Stimulated activated CD4-positive, alpha-beta T cell treated with anti-CD3 and anti-CD28 coated beads, Interleukin-15, amount 100 ng/mL, for 48 hours (primary cell): ENCODE results near the gene CCL8.

Source experiments
- DNase-seq, 2 donors: peaks; one replicate each; pipeline ENCODE4 v3.0.0-alpha.2; 2020; ENCODE audit warnings: low read depth in 2 of 2

CCL8 gene

DNA sequence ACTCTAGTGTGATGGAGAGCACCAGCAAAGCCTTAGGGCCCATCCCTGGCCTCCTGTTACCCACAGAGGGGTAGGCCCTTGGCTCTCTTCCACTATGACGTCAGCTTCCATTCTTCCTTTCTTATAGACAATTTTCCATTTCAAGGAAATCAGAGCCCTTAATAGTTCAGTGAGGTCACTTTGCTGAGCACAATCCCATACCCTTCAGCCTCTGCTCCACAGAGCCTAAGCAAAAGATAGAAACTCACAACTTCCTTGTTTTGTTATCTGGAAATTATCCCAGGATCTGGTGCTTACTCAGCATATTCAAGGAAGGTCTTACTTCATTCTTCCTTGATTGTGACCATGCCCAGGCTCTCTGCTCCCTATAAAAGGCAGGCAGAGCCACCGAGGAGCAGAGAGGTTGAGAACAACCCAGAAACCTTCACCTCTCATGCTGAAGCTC, at the start of gene CCL8:
CCL8 (plus strand) TSS at position 397 of the 445 bp plus-strand sequence. CDS start 67 bp downstream, outside the sequence.
- no peak for DNase-seq

DNA sequence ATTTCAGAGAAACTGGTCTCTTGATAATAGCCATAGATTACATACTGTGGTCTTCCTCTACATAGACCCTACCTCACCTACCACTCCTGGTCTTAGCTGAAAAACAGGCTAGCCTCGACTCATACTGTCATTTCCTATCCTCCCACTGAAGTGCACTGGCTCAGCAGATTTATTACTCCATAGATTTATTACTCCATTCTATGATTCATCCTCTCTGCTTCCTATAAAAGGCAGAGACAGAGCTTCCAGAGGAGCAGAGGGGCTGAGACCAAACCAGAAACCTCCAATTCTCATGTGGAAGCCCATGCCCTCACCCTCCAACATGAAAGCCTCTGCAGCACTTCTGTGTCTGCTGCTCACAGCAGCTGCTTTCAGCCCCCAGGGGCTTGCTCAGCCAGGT, 49.3 kb upstream of the CCL8 start, which contains the start of gene CCL7:
CCL7 (plus strand) TSS at position 253 of the 400 bp plus-strand sequence; CDS start at position 323, 70 bp downstream.
- DNase-seq: no peak

DNA sequence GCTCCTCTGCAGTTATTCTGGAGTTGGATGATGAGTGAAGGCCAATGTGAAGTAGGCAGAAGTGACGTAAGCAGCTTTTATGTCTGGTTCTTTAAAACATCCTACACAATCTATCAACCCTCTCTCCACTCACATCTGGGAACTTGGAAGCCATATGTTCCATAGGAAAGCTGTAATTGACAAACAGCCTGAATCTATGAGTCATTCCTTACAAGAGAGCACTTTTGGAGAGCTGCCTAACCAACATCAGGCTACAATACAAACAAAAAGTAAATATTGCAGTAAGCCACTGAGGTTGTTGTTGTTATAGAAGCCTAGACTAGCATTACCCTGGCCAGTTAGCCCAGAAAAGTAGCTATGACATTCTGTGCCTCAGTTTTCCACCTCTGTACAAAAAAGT, 43.4 kb upstream of the CCL8 start:
- DNase-seq: no peak

DNA sequence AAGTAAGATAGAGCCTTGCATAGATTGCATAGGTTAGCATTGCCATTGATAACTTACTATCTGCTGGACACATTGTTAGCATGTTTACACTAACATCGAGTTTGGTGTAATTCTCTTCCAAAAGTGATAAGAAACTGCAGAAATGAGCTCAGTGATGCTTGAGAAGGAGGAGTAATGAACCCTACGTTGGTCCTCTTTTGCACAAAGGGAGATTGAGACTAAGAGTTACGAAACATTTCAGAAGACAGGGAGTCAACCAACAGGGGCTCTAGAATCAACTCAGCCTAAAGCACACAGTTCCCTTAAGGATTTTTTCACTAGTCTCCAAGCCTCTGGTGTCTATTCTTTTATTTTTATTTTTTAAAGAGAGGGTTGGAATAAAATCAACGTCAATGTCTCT, 42.4 kb upstream of the CCL8 start:
- no peak for DNase-seq

DNA sequence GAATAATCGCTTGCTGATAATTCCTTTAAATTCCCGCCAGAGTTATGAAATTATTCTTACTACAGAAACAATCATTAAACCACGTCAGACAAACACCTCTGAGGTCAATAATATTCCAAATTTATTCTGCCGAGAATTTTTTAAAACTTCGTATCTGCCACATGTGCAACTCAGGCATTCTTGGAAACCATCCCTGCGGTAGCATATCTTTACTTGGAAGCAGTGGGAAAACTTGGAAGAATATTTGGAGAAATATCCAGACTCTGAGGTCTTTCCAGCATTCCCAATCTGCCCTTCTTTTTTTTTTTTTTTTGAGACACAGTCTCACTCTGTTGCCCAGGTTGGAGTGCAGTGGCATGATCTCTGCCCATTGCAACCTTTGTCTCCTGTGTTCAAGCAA, 35.7 kb upstream of the CCL8 start:
- DNase-seq: no peak

DNA sequence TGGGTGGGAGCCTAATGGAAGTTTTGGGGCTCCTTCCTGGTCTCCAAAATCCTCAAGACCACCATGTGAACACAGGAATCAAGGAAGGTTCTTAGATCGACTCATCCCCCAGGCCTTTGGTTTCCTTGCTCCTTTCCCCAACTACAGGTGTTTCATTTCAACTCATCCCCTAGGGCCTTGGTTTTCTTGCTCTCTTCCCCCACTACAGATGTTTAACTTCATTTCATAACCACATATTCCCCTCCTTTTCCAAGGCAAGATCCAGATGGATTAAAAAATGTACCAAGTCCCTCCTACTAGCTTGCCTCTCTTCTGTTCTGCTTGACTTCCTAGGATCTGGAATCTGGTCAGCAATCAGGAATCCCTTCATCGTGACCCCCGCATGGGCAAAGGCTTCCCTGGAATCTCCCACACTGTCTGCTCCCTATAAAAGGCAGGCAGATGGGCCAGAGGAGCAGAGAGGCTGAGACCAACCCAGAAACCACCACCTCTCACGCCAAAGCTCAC, 33.9 kb upstream of the CCL8 start, which contains the start of gene CCL11:
CCL11 (plus strand) TSS at position 457 of the 507 bp plus-strand sequence. CDS start 67 bp downstream, outside the sequence.
- no peak for DNase-seq

DNA sequence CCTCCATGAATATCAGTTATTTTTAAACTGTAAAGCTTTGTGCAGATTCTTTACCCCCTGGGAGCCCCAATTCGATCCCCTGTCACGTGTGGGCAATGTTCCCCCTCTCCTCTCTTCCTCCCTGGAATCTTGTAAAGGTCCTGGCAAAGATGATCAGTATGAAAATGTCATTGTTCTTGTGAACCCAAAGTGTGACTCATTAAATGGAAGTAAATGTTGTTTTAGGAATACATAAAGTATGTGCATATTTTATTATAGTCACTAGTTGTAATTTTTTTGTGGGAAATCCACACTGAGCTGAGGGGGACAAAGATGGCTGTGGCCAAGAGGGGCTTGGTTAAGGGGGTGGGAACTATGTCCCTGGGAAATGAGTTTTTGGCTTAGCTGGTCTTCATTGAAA, 31.4 kb upstream of the CCL8 start:
- DNase-seq: no peak

DNA sequence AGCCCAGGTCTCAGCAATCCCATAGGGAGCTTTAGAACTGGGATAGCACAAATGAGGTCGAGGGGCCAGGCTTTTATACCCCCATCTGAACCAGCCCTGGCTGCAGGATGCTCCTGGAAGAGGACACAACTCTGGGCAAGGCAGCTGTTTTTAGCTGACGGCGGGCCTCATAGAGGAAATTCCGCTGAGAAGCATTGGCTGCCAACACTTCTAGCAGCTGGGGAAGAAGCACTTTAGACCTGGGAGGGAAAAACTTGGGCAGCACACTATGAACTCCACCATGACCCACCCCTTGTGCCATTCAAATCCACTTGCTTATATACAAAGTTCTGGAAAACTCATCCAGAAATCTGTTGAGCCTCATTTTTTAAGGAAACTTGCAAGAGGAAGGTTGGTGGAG, 28.6 kb upstream of the CCL8 start:
- no peak for DNase-seq

DNA sequence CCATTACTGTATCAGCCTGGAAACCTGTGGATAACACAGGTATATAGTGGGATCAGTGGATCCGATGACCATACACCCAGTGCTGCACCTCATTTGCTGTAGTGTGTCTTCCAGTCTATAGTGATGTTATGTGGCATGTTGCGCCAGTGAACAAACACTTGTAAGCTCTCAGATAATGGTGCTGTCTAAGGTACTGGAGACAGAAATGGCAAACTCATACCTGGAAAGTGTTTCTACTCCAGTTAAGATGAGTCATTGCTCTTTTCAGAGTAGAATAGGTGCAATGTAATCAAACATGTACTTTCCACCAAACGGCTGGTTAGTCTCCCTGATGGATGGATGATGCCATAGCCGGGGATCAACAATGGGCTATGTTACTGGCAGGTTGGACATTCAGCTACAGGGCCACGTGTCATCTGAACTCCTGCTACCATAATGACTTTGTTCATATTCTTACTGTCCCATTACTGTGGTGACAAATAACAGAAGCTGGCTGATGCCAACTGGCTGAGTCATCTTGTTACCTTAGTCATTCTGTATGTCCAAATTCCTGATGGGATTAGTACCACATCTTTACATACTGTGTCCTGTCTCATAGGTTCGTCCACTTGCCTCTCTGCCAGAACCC, 27.4 kb upstream of the CCL8 start:
- DNase-seq: no peak

DNA sequence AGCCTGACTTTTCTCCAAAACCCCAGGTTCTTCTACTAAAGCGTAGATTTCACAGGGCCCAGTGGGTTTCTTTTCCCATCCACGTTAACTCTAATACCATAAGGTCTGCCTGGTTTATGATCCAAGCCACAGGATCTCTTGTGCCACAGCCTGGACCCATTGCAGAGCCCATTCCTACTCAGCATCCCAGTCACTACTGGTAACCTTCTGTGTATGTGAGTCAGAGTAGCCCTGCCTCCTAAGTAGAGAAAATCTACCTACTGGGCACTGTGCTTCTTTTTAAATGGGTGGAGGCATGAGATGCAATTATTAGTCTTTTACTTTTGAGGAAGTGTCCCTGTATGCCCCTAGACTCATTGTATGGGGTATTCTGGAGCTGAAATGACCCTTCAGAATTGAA, 20.2 kb upstream of the CCL8 start:
- no peak for DNase-seq

DNA sequence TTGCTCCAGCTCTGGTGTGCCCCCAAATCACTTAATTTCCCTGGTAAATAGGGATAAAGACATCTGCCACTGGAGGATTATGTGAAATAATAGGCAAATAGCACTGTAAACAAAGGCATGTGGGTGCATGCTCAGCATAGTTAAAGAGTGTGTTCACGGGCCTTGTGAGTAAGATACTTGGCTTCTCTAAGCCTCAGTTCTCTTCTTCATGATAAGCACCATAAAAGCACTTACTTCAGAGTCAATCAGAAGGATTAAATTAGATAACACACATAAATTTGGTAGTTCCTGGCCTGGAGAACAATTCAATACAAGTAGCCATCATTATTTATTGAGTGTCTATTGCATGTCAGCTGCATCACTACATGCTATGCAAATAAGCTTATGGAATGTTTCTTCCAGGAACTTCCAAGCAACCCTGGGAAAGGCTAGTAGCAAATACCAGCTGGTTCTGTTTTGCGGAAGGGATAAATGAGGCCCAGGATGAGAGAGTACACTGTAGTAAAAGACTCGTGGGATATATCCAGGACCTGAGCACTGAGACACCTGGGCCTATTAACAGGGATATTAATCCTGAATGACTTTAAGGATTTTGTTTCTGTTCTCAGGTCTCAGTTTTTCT, 19.2 kb upstream of the CCL8 start:
- DNase-seq: no peak

DNA sequence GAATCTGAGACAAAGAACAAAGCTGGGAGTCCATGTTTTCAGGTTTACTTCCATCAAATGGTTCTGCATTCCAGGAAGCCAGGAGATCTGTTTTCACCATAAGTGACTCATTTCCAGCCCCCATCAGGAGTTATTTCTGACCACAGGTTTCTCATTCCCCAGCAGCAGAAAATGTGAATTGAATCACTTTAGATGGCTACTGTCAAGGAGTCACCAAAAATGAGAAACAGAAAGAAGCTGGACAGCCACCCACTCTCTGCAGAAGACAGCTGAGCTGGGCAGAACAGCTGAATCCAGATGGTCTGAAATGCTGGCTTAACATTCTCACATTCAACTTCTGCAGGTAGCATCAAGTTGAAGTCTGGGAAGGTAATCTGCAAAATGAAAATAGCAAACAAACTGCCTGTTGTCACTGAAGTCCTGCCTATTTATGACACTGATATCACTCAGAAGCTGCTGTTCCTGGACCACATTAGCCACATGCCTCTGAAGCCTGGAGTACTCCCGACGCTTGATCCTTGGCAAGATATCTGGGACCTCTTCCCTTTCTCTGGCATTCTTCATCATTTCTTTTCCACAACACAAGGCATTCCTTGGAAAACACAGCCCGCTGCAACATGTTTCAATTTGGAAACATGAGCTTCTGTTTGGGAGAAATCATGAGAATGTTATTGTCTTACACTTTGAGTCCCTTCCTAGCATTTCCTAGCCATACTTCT, 18.4 kb upstream of the CCL8 start:
- no peak for DNase-seq

DNA sequence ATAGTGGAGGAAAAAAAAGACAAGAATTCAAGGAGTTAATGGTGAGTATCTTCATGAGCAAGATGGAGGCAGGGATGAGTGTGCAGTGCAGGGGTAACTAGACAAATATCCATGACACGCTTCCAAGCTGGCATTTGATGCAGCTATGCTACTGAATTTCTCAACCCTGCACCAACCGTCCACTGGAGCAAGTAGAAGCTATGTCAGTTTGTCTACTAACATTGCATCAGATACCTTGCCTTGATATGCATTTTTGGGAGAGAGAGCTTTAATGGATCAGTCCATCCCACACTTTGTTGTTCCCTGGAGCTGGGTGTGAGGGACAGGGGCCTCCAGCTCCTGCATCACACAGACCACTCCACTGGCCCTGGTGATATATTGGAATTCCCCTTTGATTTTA, 17.2 kb upstream of the CCL8 start:
- no peak for DNase-seq

DNA sequence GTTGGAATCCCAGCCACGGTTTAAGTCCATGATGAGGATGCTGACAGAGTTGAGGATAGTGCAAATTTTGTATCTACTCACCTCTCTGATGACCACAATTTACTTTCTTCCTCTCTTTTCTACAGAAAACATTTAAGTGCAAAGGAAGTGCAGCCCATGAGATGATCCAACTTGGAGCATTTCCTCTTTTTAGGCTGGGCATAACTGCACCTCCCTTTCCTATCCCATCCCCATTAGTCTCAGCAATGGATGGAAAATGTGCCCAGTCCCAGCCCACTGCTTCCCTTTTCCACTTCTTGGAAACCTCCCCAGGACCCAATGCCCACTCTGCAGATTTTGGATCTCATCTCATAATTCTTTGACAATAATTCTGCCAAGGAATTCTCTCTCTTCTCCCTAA, 16.6 kb upstream of the CCL8 start:
- DNase-seq: no peak

DNA sequence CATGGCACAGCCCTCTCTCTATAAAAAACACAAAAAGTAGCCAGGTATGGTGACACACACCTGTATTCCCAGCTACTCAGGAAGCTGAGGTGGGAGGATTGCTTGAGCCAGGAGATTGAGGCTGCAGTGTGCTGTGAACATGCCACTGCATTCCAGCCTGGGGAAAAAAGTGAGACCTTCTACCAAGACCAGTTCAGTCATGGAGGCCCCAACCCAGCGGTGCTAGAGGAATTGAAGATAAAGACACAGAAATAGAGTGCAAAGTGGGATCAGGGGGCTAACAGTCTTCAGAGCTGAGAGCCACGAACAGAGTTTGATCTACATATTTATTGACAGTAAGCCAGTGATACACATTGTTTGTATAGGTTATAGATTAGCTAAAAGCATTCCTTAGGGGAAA, 15.6 kb upstream of the CCL8 start:
- no peak for DNase-seq

DNA sequence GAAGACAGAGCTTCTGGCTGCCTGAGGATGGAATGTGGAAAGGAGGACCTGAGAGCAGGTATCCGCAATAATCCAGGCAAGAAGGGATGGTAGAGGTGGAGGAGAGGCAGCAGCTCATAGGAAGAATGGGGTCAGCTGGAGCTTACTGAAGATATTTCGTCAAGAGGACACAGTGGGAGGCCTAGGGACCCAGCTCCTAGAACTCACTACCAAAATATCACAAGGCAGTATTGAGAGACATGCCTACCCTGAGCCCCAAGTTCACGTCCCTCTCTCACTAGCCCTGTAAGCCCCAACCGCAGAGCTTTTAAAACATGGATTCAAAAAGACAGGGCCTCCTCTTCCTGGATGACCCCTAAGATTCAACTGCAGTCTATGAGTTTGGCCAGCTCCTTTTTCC, 14.2 kb upstream of the CCL8 start:
- DNase-seq: no peak

DNA sequence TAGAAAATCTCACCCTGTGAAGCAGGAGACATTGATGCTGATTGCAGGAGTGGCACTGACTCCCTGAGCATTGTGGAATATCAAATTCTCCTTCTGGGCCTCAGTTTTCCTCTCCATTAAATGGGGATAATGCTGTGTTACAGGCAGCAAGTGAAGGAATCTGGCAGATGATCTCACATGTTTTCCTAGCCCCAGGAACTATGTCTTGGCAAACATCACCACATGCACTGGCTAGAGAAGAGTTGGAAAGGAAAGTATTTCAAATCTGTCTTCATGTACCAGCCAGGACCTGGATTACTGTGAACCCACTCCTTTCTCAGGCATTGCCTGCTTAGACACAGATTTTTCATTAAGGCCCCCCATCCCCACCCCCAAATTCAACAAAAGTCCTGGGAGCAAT, 13.6 kb upstream of the CCL8 start:
- no peak for DNase-seq

DNA sequence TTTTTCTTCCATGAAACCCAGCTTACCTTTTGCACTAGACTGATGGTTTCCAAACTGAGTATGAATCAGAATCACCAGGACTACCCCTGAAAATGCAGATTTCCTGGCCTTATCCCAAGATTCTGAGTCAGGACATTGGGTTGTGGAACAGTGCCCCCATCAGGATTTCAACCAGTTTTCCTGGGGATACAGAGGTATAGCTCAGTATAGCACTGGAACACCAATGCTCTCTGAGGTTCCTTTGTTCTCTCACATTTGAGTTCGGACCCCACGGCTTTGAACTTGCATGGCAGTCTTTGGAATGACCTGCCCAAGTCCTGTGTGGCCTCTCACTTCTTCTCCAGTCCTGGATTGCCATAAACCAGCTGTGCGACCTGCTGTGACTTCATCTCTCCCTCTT, 12.8 kb upstream of the CCL8 start:
- DNase-seq: no peak

DNA sequence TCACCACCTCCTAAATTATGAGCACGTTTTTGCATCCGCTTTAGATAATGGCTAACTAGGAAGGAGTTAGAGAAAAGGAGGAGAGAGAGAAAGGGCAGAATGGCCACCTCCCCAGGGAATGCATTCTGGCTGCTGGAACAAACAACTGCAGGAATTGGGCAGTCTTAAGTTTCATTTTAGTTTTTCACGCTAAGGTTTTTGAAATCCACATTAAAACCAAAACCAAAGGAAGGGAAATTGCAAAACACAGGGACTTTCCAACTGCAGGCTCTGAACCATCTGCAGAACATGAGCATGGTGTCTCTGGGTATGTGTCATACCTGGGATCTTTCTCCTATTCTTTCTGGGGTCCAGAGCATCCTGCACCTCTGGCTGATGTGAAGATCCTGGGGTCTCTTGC, 12.1 kb upstream of the CCL8 start:
- DNase-seq: no peak

DNA sequence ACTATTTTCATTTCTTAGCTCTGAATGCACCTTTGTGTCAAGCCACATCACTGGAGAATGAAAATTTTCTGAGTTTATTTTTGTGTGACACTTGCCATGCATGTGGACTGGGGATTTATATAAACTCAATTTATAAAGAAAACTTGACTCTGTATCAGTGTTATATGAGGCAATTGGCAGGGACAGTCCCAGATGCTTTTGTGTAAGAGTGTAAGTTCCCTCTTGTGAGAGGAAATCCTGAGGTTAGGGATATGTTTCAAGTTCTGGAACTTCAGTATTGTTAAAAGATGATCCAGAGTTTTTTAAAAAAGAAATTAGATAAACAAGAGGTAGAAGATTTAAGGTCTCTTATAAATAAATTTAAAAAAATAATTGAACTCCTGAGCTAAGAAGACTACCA, 10.9 kb upstream of the CCL8 start:
- no peak for DNase-seq

DNA sequence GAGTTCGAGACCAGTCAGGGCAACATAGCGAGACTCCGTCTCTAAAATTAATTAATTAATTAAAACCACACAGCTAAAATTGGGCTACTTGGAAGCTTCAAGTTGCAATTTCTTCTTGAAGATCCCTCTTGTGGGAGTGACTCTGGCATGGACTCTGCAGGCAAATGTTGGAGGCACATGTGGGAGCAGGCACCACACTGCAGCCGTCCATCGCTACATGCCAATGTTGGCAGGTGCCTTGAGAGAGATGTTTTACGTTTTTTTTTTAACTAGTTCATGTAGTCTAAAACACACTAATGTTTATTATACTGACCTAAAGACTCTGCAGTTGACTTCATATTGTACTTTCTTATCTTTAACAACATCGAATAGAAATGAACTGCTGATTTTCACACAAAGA, 7.9 kb upstream of the CCL8 start:
- DNase-seq: no peak

DNA sequence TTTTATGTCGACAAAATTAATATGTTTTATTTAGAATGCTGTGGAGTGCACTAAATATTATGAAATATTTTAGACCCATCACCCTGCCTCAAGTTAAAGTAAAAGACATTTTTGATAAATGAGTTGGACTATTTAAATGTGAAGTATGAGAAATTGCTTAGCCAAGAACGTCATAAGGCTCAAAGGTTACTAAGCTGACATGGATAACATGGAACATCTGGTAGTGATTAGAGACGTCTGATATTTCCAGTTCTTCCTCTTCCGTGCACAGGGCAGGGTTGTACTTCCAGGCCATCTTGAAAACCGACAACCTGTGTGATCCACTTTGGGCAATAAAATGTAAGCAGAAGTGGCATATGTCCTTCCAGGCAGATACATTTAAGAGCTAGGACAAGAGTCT, 7.2 kb upstream of the CCL8 start:
- no peak for DNase-seq

DNA sequence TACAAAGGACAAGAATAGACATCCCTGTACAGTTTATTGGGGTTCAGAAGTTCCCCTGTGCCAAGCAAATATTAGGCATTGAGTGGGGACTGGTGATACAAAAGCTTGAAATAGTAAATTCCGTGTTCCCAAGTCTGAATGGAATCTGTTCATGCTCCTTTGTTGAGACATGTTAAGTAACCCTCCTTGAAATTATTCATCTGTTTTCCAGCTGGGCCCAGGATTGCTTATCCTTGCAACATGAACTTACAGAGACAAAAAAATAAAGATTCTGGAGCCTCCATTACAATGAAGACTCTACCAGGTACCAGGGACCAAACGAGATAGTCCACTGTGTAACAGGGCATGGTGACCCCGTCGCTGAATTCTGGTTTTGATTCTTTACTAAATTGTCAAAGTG, 6.1 kb upstream of the CCL8 start:
- DNase-seq: no peak
